PC-3 (cell line): ENCODE data around the gene KRT75.

Experiments used
- CTCF ChIP-seq: fragments of 300-600 bp; sonication (generic); conservative IDR thresholded peaks from 2 replicates; pipeline ENCODE4 v1.5.1; 2017; ENCODE audit warnings: antibody characterized with exemption, low read depth, mild to moderate bottlenecking, low read length
- EZH2 ChIP-seq: fragments of 300-600 bp; sonication (generic); IDR thresholded peaks from one replicate; pipeline ENCODE4 v1.6.1; 2017; ENCODE audit warnings: antibody characterized with exemption, mild to moderate bottlenecking, low read length; ENCODE audit not compliant: unreplicated experiment

GRCh38 chr12:52464897-52465296, 30.7 kb upstream of the KRT75 start:
- no peak for TF ChIP-seq CTCF
- no peak for TF ChIP-seq EZH2
